Measurements from ENCODE around the gene SCD.

The SCD gene

GRCh38 chr10:100333661-100334440 lies 13.2 kb upstream of the SCD start:
- Histone ChIP-seq H3K23ac (ENCODE audit: low read length) (no peak overlapping the region), H2BK120ac (ENCODE audit: low read depth, low read length) (no peak overlapping the region), H3K18ac (ENCODE audit: low read length) (no peak overlapping the region), H3K56ac (ENCODE audit: low read length) (no peak overlapping the region), H3K27ac (ENCODE audit: low read depth, low read length) (no peak overlapping the region), H2BK15ac (replicated peaks; ENCODE audit: low read depth) (no peak overlapping the region), H3K9ac (ENCODE audit: low read length) (no peak overlapping the region), H2BK5ac (ENCODE audit: low read length) (no peak overlapping the region), H2AK5ac (ENCODE audit: low read length) (no peak overlapping the region), H3K4me1 (ENCODE audit: control insufficient read depth, low read depth, low read length) (no peaks in the 10 kb centered on the region), H4K8ac (ENCODE audit: low read depth, low read length) (no peak overlapping the region), H3K79me1 (ENCODE audit: low read length) (no peaks in the 10 kb centered on the region), H3K79me2 (ENCODE audit: control insufficient read depth, insufficient read depth, low read length) (no peaks in the 10 kb centered on the region), H3K27me3 (ENCODE audit: insufficient read depth, low read length, poor library complexity) (no peaks in the 10 kb centered on the region), H3K4me2 (ENCODE audit: low read length) (no peak overlapping the region), H3K4ac (ENCODE audit: low read depth, low read length) (no peak overlapping the region), H4K5ac (ENCODE audit: low read length) (no peak overlapping the region), H3K36me3 (ENCODE audit: control insufficient read depth, insufficient read depth, low read length) (no peaks in the 10 kb centered on the region), H3K4me3 (ENCODE audit: low read length) (no peak overlapping the region)
- WGBS (ENCODE audit: extremely low coverage, insufficient coverage, low lambda C conversion rate): no CpG with 5 or more reads among the region's 2 CpGs
- no peak for DNase-seq

DNA sequence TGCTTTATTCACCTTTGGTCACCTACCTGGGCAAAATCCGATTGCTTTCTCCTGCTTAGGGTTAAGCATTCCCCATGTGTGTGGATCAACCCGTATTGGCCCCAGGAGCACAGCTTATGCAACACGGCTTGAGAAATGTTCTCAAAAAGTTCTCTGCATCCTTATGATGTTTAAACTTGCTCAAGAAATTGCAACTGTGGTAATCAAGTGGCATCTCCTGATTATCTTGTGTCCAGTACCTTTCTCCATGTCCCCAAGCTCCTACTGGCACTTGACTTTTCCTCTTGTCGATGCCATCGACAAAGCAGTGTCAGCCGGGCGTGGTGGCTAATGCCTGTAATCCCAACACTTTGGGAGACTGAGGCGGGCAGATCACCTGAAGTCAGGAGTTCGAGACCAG lies 12.3 kb upstream of the SCD start:
- no peaks in the 10 kb centered on the region for H3K4me1 ChIP-seq (ENCODE audit: control insufficient read depth, low read depth, low read length)
- H3K27ac ChIP-seq (ENCODE audit: low read depth, low read length): no peak overlapping the region
- DNase-seq: no peak
- no peak overlapping the region for H3K23ac ChIP-seq (ENCODE audit: low read length)
- H2BK15ac ChIP-seq (replicated peaks; ENCODE audit: low read depth): no peak overlapping the region
- no peak overlapping the region for H2BK5ac ChIP-seq (ENCODE audit: low read length)
- WGBS (ENCODE audit: extremely low coverage, insufficient coverage, low lambda C conversion rate): no CpG with 5 or more reads among the region's 9 CpGs
- H3K79me1 ChIP-seq (ENCODE audit: low read length): no peaks in the 10 kb centered on the region
- no peaks in the 10 kb centered on the region for H3K36me3 ChIP-seq (ENCODE audit: control insufficient read depth, insufficient read depth, low read length)
- H3K9ac ChIP-seq (ENCODE audit: low read length): no peak overlapping the region
- H3K4me2 ChIP-seq (ENCODE audit: low read length): no peak overlapping the region
- H3K4ac ChIP-seq (ENCODE audit: low read depth, low read length): no peak overlapping the region
- no peaks in the 10 kb centered on the region for H3K79me2 ChIP-seq (ENCODE audit: control insufficient read depth, insufficient read depth, low read length)
- no peak overlapping the region for H2BK120ac ChIP-seq (ENCODE audit: low read depth, low read length)
- H4K5ac ChIP-seq (ENCODE audit: low read length): no peak overlapping the region
- H3K18ac ChIP-seq (ENCODE audit: low read length): no peak overlapping the region
- no peak overlapping the region for H3K4me3 ChIP-seq (ENCODE audit: low read length)
- no peaks in the 10 kb centered on the region for H3K27me3 ChIP-seq (ENCODE audit: insufficient read depth, low read length, poor library complexity)
- H3K56ac ChIP-seq (ENCODE audit: low read length): no peak overlapping the region
- H4K8ac ChIP-seq (ENCODE audit: low read depth, low read length): no peak overlapping the region
- H2AK5ac ChIP-seq (ENCODE audit: low read length): no peak overlapping the region

- H3K4ac ChIP-seq (ENCODE audit: low read depth, low read length): no peak overlapping the region
- H4K8ac ChIP-seq (ENCODE audit: low read depth, low read length): no peak overlapping the region
- H3K23ac ChIP-seq (ENCODE audit: low read length): no peak overlapping the region
- no peak overlapping the region for H3K56ac ChIP-seq (ENCODE audit: low read length)
- no peak overlapping the region for H3K18ac ChIP-seq (ENCODE audit: low read length)
- H2AK5ac ChIP-seq (ENCODE audit: low read length): no peak overlapping the region
- no peak overlapping the region for H3K4me3 ChIP-seq (ENCODE audit: low read length)
- H3K36me3 ChIP-seq (ENCODE audit: control insufficient read depth, insufficient read depth, low read length): no peaks in the 10 kb centered on the region
- no peak overlapping the region for H4K5ac ChIP-seq (ENCODE audit: low read length)
- H3K4me2 ChIP-seq (ENCODE audit: low read length): no peak overlapping the region
- peak; percentile 69 for DNase-seq
- H3K27me3 ChIP-seq (ENCODE audit: insufficient read depth, low read length, poor library complexity): no peaks in the 10 kb centered on the region
- H2BK120ac ChIP-seq (ENCODE audit: low read depth, low read length): no peak overlapping the region
- H3K9ac ChIP-seq (ENCODE audit: low read length): no peak overlapping the region
- no peak overlapping the region for H3K27ac ChIP-seq (ENCODE audit: low read depth, low read length)
- no CpG with 5 or more reads among the region's 4 CpGs for WGBS (ENCODE audit: extremely low coverage, insufficient coverage, low lambda C conversion rate)
- H3K79me1 ChIP-seq (ENCODE audit: low read length): no peaks in the 10 kb centered on the region
- H3K4me1 ChIP-seq (ENCODE audit: control insufficient read depth, low read depth, low read length): peaks cover 3% of the 10 kb centered on the region
- H2BK5ac ChIP-seq (ENCODE audit: low read length): no peak overlapping the region
- no peaks in the 10 kb centered on the region for H3K79me2 ChIP-seq (ENCODE audit: control insufficient read depth, insufficient read depth, low read length)
- H2BK15ac ChIP-seq (replicated peaks; ENCODE audit: low read depth): no peak overlapping the region
Observed at GRCh38 chr10:100338434-100339036, 8.5 kb upstream of the SCD start.

DNA sequence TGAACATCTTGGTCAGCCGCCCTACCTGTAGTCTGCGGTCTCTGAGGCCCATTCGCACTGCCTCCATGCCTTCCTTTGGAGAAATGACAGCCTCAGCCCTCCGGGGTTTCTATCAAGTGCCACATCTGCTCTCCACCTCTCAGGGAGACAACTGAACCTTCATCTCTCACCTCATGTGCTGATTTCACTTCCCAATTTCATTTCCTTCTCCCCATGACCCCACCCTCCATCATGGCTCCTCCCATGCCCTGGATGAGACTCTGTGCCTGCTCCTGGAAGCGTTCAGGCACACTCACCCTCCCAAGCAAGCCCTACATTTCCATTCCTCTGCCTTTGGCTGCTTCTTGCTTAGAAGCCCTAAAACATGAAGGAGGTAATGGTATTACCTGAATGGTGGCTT lies 7.8 kb upstream of the SCD start:
- H3K23ac ChIP-seq (ENCODE audit: low read length): no peak overlapping the region
- no peak overlapping the region for H3K4me2 ChIP-seq (ENCODE audit: low read length)
- H4K8ac ChIP-seq (ENCODE audit: low read depth, low read length): no peak overlapping the region
- H2BK5ac ChIP-seq (ENCODE audit: low read length): no peak overlapping the region
- no peak overlapping the region for H2BK120ac ChIP-seq (ENCODE audit: low read depth, low read length)
- WGBS (ENCODE audit: extremely low coverage, insufficient coverage, low lambda C conversion rate): no CpG with 5 or more reads among the region's 5 CpGs
- H3K56ac ChIP-seq (ENCODE audit: low read length): peak overlapping the region; percentile 58
- H3K4me3 ChIP-seq (ENCODE audit: low read length): no peak overlapping the region
- DNase-seq: no peak
- H3K4me1 ChIP-seq (ENCODE audit: control insufficient read depth, low read depth, low read length): peaks cover 3% of the 10 kb centered on the region
- no peak overlapping the region for H3K9ac ChIP-seq (ENCODE audit: low read length)
- no peak overlapping the region for H3K27ac ChIP-seq (ENCODE audit: low read depth, low read length)
- H4K5ac ChIP-seq (ENCODE audit: low read length): no peak overlapping the region
- no peaks in the 10 kb centered on the region for H3K79me1 ChIP-seq (ENCODE audit: low read length)
- H2BK15ac ChIP-seq (replicated peaks; ENCODE audit: low read depth): no peak overlapping the region
- H2AK5ac ChIP-seq (ENCODE audit: low read length): no peak overlapping the region
- H3K79me2 ChIP-seq (ENCODE audit: control insufficient read depth, insufficient read depth, low read length): no peaks in the 10 kb centered on the region
- H3K27me3 ChIP-seq (ENCODE audit: insufficient read depth, low read length, poor library complexity): no peaks in the 10 kb centered on the region
- H3K4ac ChIP-seq (ENCODE audit: low read depth, low read length): no peak overlapping the region
- no peak overlapping the region for H3K18ac ChIP-seq (ENCODE audit: low read length)
- no peaks in the 10 kb centered on the region for H3K36me3 ChIP-seq (ENCODE audit: control insufficient read depth, insufficient read depth, low read length)

- Histone ChIP-seq H2AK5ac (ENCODE audit: low read length) (peak overlapping the region; percentile 57), H3K56ac (ENCODE audit: low read length) (peak overlapping the region; percentile 80), H2BK120ac (ENCODE audit: low read depth, low read length) (no peak overlapping the region), H4K8ac (ENCODE audit: low read depth, low read length) (no peak overlapping the region), H3K4me3 (ENCODE audit: low read length) (no peak overlapping the region), H3K4me1 (ENCODE audit: control insufficient read depth, low read depth, low read length) (peaks cover 7% of the 10 kb centered on the region), H3K23ac (ENCODE audit: low read length) (no peak overlapping the region), H2BK5ac (ENCODE audit: low read length) (peak overlapping the region; percentile 41), H3K18ac (ENCODE audit: low read length) (no peak overlapping the region), H3K4me2 (ENCODE audit: low read length) (no peak overlapping the region), H3K36me3 (ENCODE audit: control insufficient read depth, insufficient read depth, low read length) (no peaks in the 10 kb centered on the region), H3K79me1 (ENCODE audit: low read length) (no peaks in the 10 kb centered on the region), H3K9ac (ENCODE audit: low read length) (peak overlapping the region; percentile 36), H3K79me2 (ENCODE audit: control insufficient read depth, insufficient read depth, low read length) (peaks cover 1% of the 10 kb centered on the region), H3K27me3 (ENCODE audit: insufficient read depth, low read length, poor library complexity) (no peaks in the 10 kb centered on the region), H3K27ac (ENCODE audit: low read depth, low read length) (no peak overlapping the region), H3K4ac (ENCODE audit: low read depth, low read length) (no peak overlapping the region), H2BK15ac (replicated peaks; ENCODE audit: low read depth) (no peak overlapping the region), H4K5ac (ENCODE audit: low read length) (no peak overlapping the region)
- DNase-seq: no peak
- WGBS (ENCODE audit: extremely low coverage, insufficient coverage, low lambda C conversion rate): no CpG with 5 or more reads among the region's 12 CpGs
Observed at GRCh38 chr10:100340948-100341847, 5.8 kb upstream of the SCD start.

Measured in mesendoderm (in vitro differentiated cells).